Stomach (tissue), 9 donors: ENCODE data around the gene MAT2A. TPM values are rescaled to one million over a fixed set of nuclear protein-coding genes. Genes with fewer than 3 reads are reported as not detected.

ENCODE experiments used
- DNase-seq, 2 donors: peaks; one replicate each; pipeline versions ENCODE4 v3.0.0 to v3.0.0-alpha.2; 2013 to 2019
- H3K27ac ChIP-seq, 5 donors: fragments of 200-600 bp in 4 of 5; sonication (generic) in 4 of 5; one replicate each; pipeline ENCODE4 v1.5.1; 2013 to 2019; ENCODE audit warnings: mild to moderate bottlenecking in 1 of 5, moderate library complexity in 1 of 5
- H3K27me3 ChIP-seq, 3 donors: fragments of 200-600 bp; sonication (generic); one replicate each; pipeline ENCODE4 v1.5.1; 2017 to 2019; ENCODE audit warnings: mixed run types in 1 of 3
- H3K36me3 ChIP-seq, 4 donors: fragments of 200-600 bp; sonication (generic); 1 replicate in 3 of 4; 2 replicates in 1 of 4; pipeline ENCODE4 v1.5.1; 2016 to 2019
- H3K4me1 ChIP-seq, 4 donors: fragments of 200-600 bp; sonication (generic); one replicate each; pipeline ENCODE4 v1.5.1; 2016 to 2019
- H3K4me3 ChIP-seq, 4 donors: fragments of 200-600 bp; sonication (generic) in 3 of 4; one replicate each; pipeline ENCODE4 v1.5.1; 2016 to 2019; ENCODE audit warnings: mild to moderate bottlenecking in 1 of 4
- H3K9me3 ChIP-seq, 4 donors: fragments of 200-600 bp; sonication (generic); one replicate each; pipeline ENCODE4 v1.5.1; 2016 to 2019
- CTCF ChIP-seq, 7 experiments: fragments of 450-650 bp in 4 of 7; fragments of 200-600 bp in 3 of 7; sonication (generic) in 3 of 7; IDR thresholded peaks; one replicate each; pipeline ENCODE4 v1.5.1; 2016 to 2019; ENCODE audit warnings: antibody characterized with exemption in 7 of 7, control low read depth in 2 of 7, mild to moderate bottlenecking in 1 of 7
- EP300 ChIP-seq: sonication (generic); formaldehyde crosslinking; IDR thresholded peaks from one replicate; pipeline ENCODE4 v1.6.1; 2017; ENCODE audit warnings: antibody characterized with exemption
- POLR2A ChIP-seq, 4 donors: fragments of 450-650 bp; IDR thresholded peaks; one replicate each; pipeline ENCODE4 v1.6.1; 2016; ENCODE audit warnings: antibody characterized with exemption in 4 of 4, control low read depth in 2 of 4, mild to moderate bottlenecking in 1 of 4, moderate library complexity in 1 of 4
- POLR2AphosphoS5 ChIP-seq, 3 donors: sonication (generic); formaldehyde crosslinking; IDR thresholded peaks; one replicate each; pipeline ENCODE4 v1.6.1; 2016; ENCODE audit warnings: antibody characterized with exemption in 3 of 3
- WGBS, 5 donors: extraction: QIAGEN DNeasy Blood & Tissue Kit in 3 of 5; methylation state at CpG; one replicate each; pipeline versions ENCODE4 v1.1.5 to v1.1.7; 2013 to 2018; 5-methylcytosine and 5-hydroxymethylcytosine counted together
- intact Hi-C: fragments of 100-400 bp; cut with DNase I; formaldehyde crosslinking; loops from one replicate; pipeline ENCODE4 v1.15.1; 2023; ENCODE audit warnings: low total_unique reads
- polyA plus RNA-seq, 3 donors: library from polyadenylated mRNA; stranded (reverse); fragments of 200-250 nt; gene quantifications; one replicate each; pipeline ENCODE4 v1.2.3, GENCODE V29; 2013
- total RNA-seq, 5 donors: library from RNA; depleted of rRNA; stranded (reverse); fragments of >200 nt; gene quantifications; one replicate each; pipeline versions ENCODE4 v1.1.0 to v1.2.3, GENCODE V29; 2014 to 2016
- donor health status: healthy with polysubstance abuse.
- donor health status: Bipolar disorder and iron deficiency.
- donor health status: healthy.

MAT2A gene
- total and polyA plus RNA-seq, 8 donors: 73.3 to 278 (median 98.9) TPM

GRCh38 chr2:85531589-85531988, 7.4 kb upstream of the MAT2A start:
- peaks cover 0 to 19% (median 14%) of the 10 kb centered on the region in 4 donors for H3K4me1 ChIP-seq
- no peak for TF ChIP-seq POLR2A (IDR thresholded peaks at IDR 0.05)
- no peak for TF ChIP-seq POLR2AphosphoS5 (IDR thresholded peaks at IDR 0.05)
- TF ChIP-seq EP300: no peak
- TF ChIP-seq CTCF (IDR thresholded peaks at IDR 0.05): no peak
- no peaks in the 10 kb centered on the region for H3K36me3 ChIP-seq
- whole genome bisulfite sequencing, 5 donors: 45 to 100% (median 73%) methylated on average over 2 of the region's 2 CpGs
- intact Hi-C loops: no loop called here
- no peak overlapping the region for H3K27ac ChIP-seq
- no peak for DNase-seq
- no peaks in the 10 kb centered on the region for H3K9me3 ChIP-seq
- H3K27me3 ChIP-seq: no peaks in the 10 kb centered on the region
- no peak overlapping the region for H3K4me3 ChIP-seq

GRCh38 chr2:85534099-85534498, 4.9 kb upstream of the MAT2A start:
- WGBS, 5 donors: 69 to 78% (median 76%) methylated on average over 3 of the region's 3 CpGs
- no peak for TF ChIP-seq POLR2AphosphoS5 (IDR thresholded peaks at IDR 0.05)
- no peak for TF ChIP-seq CTCF (IDR thresholded peaks at IDR 0.05)
- TF ChIP-seq EP300: no peak
- no peak for TF ChIP-seq POLR2A (IDR thresholded peaks at IDR 0.05)
- Histone ChIP-seq H3K27ac (peak overlapping the region in 1 of 5 donors; percentile 16), H3K4me1 (peaks cover 8 to 32% (median 23%) of the 10 kb centered on the region in 4 donors), H3K4me3 (no peak overlapping the region), H3K9me3 (no peaks in the 10 kb centered on the region), H3K36me3 (no peaks in the 10 kb centered on the region), H3K27me3 (no peaks in the 10 kb centered on the region)
- intact Hi-C loops: no loop called here
- no peak for DNase-seq

- WGBS, 5 donors: 68 to 75% (median 71%) methylated on average over 3 of the region's 3 CpGs
- intact Hi-C loops: no loop called here
- no peak for DNase-seq
- Histone ChIP-seq H3K9me3 (no peaks in the 10 kb centered on the region), H3K27ac (peak overlapping the region in 2 of 5 donors; percentile 99 to 100), H3K27me3 (no peaks in the 10 kb centered on the region), H3K4me3 (no peak overlapping the region), H3K36me3 (no peaks in the 10 kb centered on the region), H3K4me1 (peaks cover 8 to 32% (median 23%) of the 10 kb centered on the region in 4 donors)
- TF ChIP-seq POLR2A (IDR thresholded peaks at IDR 0.05) (no peak), CTCF (IDR thresholded peaks at IDR 0.05) (no peak), POLR2AphosphoS5 (IDR thresholded peaks at IDR 0.05) (no peak), EP300 (no peak)
Observed at GRCh38 chr2:85534881-85535280, 4.1 kb upstream of the MAT2A start.

- Histone ChIP-seq H3K9me3 (no peaks in the 10 kb centered on the region), H3K27me3 (no peaks in the 10 kb centered on the region), H3K27ac (peak overlapping the region in 4 of 5 donors; percentile 97 to 100 (median 99)), H3K4me3 (no peak overlapping the region), H3K4me1 (peaks cover 14 to 37% (median 30%) of the 10 kb centered on the region in 4 donors), H3K36me3 (peaks cover 1 to 12% (median 8%) of the 10 kb centered on the region in 4 donors)
- peak in 1 of 2 donors; percentile 35 for DNase-seq
- TF ChIP-seq POLR2AphosphoS5 (IDR thresholded peaks at IDR 0.05) (no peak), POLR2A (IDR thresholded peaks at IDR 0.05) (no peak), CTCF (IDR thresholded peaks at IDR 0.05) (no peak), EP300 (no peak)
- 54 to 83% (median 79%) methylated on average over 3 of the region's 3 CpGs for WGBS, 5 donors
- intact Hi-C loops: no loop called here
Observed at GRCh38 chr2:85536479-85536878, 2.5 kb upstream of the MAT2A start.
